OCI-LY3 (cell line): ENCODE measurements around the gene SERPINB4.

ENCODE experiments used
- H2AFZ ChIP-seq: fragments of 200-600, 300-600 bp; shearing (Covaris generic); 2 replicates; pipeline ENCODE4 v1.6.0; 2014; ENCODE audit warnings: antibody characterized with exemption, low read depth, low read length
- H3K27ac ChIP-seq: fragments of 200-600, 300-600 bp; sonication (generic); 2 replicates; pipeline ENCODE4 v1.5.1; 2014; ENCODE audit warnings: mild to moderate bottlenecking, low read length, moderate library complexity, mixed read lengths
- H3K27me3 ChIP-seq: fragments of 200-600, 300-600 bp; sonication (generic); 2 replicates; pipeline ENCODE4 v1.6.1; 2014; ENCODE audit warnings: low read depth, low read length, mixed read lengths
- H3K36me3 ChIP-seq: fragments of 200-600, 300-600 bp; sonication (generic); replicated peaks from 2 replicates; pipeline ENCODE3; 2014; ENCODE audit warnings: low read depth, low read length, mixed read lengths
- H3K4me1 ChIP-seq: fragments of 300-600, 200-600 bp; sonication (generic); 2 replicates; pipeline ENCODE4 v1.6.1; 2014; ENCODE audit warnings: low read length, mixed read lengths
- H3K4me2 ChIP-seq: fragments of 200-600, 300-600 bp; sonication (generic); 2 replicates; pipeline ENCODE4 v1.6.1; 2014; ENCODE audit warnings: low read length, mixed read lengths
- H3K4me3 ChIP-seq: fragments of 300-600, 200-600 bp; sonication (generic); 2 replicates; pipeline ENCODE4 v1.5.1; 2014; ENCODE audit warnings: antibody characterized with exemption, mild to moderate bottlenecking, low read length, moderate library complexity
- H3K79me2 ChIP-seq: fragments of 300-600, 200-600 bp; shearing (Covaris generic); 2 replicates; pipeline ENCODE4 v1.6.1; 2014; ENCODE audit warnings: mild to moderate bottlenecking, low read length, mixed read lengths
- H3K9ac ChIP-seq: fragments of 300-600, 200-600 bp; shearing (Covaris generic); 2 replicates; pipeline ENCODE4 v1.6.0; 2014; ENCODE audit warnings: mild to moderate bottlenecking, low read length, moderate library complexity
- H3K9me3 ChIP-seq: fragments of 200-600, 300-600 bp; shearing (Covaris generic); 2 replicates; pipeline ENCODE4 v1.6.1; 2014; ENCODE audit warnings: low read length, mixed read lengths; ENCODE audit not compliant: insufficient read depth
- H4K20me1 ChIP-seq: fragments of 200-600, 300-600 bp; sonication (generic); 2 replicates; pipeline ENCODE4 v1.6.1; 2016; ENCODE audit warnings: low read length, mixed read lengths; ENCODE audit not compliant: insufficient read depth
- CTCF ChIP-seq: fragments of 200-600, 300-600 bp; sonication (generic); IDR thresholded peaks from 2 replicates; pipeline ENCODE4 v1.5.1; 2014; ENCODE audit warnings: antibody characterized with exemption, low read length, low read depth
- EZH2phosphoT487 ChIP-seq: fragments of 200-600 bp; shearing (Covaris generic); IDR thresholded peaks from 2 replicates; pipeline ENCODE4 v1.6.1; 2018; ENCODE audit warnings: antibody characterized with exemption, mixed run types, low read depth

SERPINB4 gene

GRCh38 chr18:63683152-63683551 is 39.1 kb upstream of the SERPINB4 start:
- H3K9ac ChIP-seq, result no peak overlapping the region
- no peak overlapping the region for H3K27ac ChIP-seq
- TF ChIP-seq EZH2phosphoT487 (no peak), CTCF (no peak)
- no peak overlapping the region for H3K4me2 ChIP-seq
- no peaks in the 10 kb centered on the region for H3K9me3 ChIP-seq
- H3K27me3 ChIP-seq, result peaks cover 18% of the 10 kb centered on the region; the same call in 1 of the 2 replicates
- no peaks in the 10 kb centered on the region for H3K36me3 ChIP-seq
- no peaks in the 10 kb centered on the region for H4K20me1 ChIP-seq
- H3K4me1 ChIP-seq, result no peaks in the 10 kb centered on the region
- H3K4me3 ChIP-seq, result no peak overlapping the region
- no peaks in the 10 kb centered on the region for H3K79me2 ChIP-seq
- H2AFZ ChIP-seq, result no peak overlapping the region

- H3K79me2 ChIP-seq, result no peaks in the 10 kb centered on the region
- H3K4me2 ChIP-seq, result no peak overlapping the region
- no peak overlapping the region for H3K9ac ChIP-seq
- peaks cover 18% of the 10 kb centered on the region; the same call in 1 of the 2 replicates for H3K27me3 ChIP-seq
- no peak for TF ChIP-seq CTCF
- no peak for TF ChIP-seq EZH2phosphoT487
- no peaks in the 10 kb centered on the region for H3K9me3 ChIP-seq
- no peak overlapping the region for H2AFZ ChIP-seq
- H3K4me3 ChIP-seq, result no peak overlapping the region
- H3K36me3 ChIP-seq, result no peaks in the 10 kb centered on the region
- no peaks in the 10 kb centered on the region for H3K4me1 ChIP-seq
- no peak overlapping the region for H3K27ac ChIP-seq
- no peaks in the 10 kb centered on the region for H4K20me1 ChIP-seq
These were observed 37.6 kb upstream of the SERPINB4 start for GRCh38 chr18:63681449-63682340.

- no peak overlapping the region for H3K9ac ChIP-seq
- no peak overlapping the region for H3K4me3 ChIP-seq
- H3K4me1 ChIP-seq, result no peaks in the 10 kb centered on the region
- no peak overlapping the region for H3K4me2 ChIP-seq
- peaks cover 13% of the 10 kb centered on the region; the same call in 1 of the 2 replicates for H3K27me3 ChIP-seq
- TF ChIP-seq CTCF (no peak), EZH2phosphoT487 (no peak)
- H4K20me1 ChIP-seq, result no peaks in the 10 kb centered on the region
- H2AFZ ChIP-seq, result no peak overlapping the region
- no peaks in the 10 kb centered on the region for H3K36me3 ChIP-seq
- no peaks in the 10 kb centered on the region for H3K79me2 ChIP-seq
- no peaks in the 10 kb centered on the region for H3K9me3 ChIP-seq
- no peak overlapping the region for H3K27ac ChIP-seq
These were observed 36.0 kb upstream of the SERPINB4 start for GRCh38 chr18:63679820-63680606.
